Hypothalamus (tissue), 51 donors: ENCODE data around the gene CDK10.
"Not testable (repeated sequence)": the region's sequence is repeated elsewhere in the genome, so short reads cannot be mapped to it uniquely, and the experiment has no call there.

Experiments
- DNase-seq, 51 donors: peaks; one replicate each; lab custom pipeline; 2025; lab: John Stamatoyannopoulos, UW

Gene CDK10

DNA sequence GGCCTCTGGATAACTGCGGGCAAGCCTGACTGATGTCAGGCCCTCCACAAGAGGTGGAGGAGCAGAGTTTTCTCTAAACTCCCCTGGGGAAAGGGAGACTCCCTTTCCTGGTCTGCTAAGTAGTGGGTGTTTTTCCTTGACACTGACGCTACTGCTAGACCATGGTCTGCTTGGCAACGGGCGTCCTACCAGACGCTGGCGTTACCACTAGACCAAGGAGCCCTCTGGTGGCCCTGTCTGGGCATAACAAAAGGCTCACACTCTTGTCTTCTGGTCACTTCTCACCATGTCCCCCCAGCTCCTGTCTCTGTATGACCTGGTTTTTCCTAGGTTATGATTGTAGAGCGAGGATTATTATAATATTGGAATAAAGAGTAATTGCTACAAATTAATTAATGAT lies 19.5 kb upstream of the CDK10 start:
- peak in 16 of 51 donors; percentile 6 to 60 (median 12) for DNase-seq

DNA sequence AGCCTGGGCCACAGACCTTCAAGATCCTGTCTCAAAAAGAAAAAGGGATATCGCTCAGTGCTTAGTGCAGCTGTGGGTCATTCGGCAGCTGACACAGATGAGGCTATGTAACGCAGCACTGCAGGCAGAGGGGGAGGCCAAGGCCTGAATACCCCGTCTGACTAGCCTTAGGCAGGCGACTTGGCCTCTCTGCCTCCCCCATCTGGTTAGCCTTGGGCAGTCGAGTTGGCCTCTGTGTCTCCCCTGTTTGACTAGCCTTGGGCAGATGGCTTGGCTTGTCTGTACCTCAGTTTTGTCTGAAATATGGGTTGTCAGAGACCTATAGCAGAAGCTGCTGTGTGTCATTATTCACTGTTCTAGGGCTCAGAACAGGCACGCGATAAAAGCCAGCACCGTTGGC lies 18.9 kb upstream of the CDK10 start:
- DNase-seq, result no peak

GRCh38 chr16:89668790-89669158 lies 17.7 kb upstream of the CDK10 start:
- DNase-seq, result no peak

DNA sequence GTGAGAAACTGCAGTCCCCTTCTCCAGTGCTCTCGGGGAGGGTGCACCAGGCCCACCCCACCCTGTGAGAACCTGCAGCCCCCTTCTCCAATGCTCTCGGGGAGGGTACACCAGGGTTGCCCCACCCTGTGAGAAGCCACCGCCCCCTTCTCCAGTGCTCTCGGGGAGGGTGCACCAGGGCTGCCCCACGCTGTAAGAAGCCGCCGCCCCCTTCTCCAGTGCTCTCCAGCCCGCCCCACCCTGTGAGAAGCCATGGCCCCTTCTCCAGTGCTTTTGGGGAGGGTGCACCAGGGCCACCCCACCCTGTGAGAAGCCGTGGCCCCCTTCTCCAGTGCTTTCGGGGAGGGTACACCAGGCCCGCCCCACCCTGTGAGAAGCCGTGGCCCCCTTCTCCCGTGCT lies 16.7 kb upstream of the CDK10 start:
- DNase-seq, result no peak

GRCh38 chr16:89670496-89671431 lies 15.7 kb upstream of the CDK10 start:
- DNase-seq, result no peak

DNA sequence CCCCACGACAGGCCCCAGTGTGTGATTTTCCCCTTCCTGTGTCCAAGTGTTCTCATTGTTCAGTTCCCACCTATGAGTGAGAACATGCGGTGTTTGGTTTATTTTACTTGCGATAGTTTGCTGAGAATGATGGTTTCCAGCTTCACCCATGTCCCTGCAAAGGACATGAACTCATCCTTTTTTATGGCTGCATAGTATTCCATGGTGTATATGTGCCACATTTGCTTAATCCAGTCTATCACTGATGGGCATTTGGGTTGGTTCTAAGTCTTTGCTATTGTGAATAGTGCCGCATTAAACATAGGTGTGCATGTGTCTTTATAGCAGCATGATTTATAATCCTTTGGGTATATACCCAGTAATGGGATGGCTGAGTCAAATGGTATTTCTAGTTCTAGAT lies 14.9 kb upstream of the CDK10 start:
- not testable (repeated sequence) for DNase-seq

- DNase-seq, result no peak
Observed at GRCh38 chr16:89672177-89672941, 14.1 kb upstream of the CDK10 start.

DNA sequence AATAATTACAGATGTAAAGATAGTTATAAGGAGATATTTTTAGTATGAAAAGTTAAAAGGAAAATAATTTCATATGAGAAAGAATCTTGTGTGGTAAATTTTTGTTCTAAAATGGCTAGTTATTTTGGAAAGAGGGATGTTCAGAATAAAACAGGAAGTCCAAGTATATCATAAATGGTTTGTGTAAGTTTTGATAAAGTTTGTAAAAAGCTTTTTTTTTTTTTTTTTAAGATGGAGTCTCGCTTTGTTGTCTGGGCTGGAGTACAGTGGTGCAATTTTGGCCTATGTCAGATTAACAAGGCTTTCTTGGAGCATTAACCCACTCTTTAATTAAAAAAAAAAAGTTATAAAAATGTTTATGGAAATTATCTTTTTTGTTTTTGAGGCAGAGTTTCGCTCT lies 8.2 kb upstream of the CDK10 start:
- DNase-seq, result no peak

DNA sequence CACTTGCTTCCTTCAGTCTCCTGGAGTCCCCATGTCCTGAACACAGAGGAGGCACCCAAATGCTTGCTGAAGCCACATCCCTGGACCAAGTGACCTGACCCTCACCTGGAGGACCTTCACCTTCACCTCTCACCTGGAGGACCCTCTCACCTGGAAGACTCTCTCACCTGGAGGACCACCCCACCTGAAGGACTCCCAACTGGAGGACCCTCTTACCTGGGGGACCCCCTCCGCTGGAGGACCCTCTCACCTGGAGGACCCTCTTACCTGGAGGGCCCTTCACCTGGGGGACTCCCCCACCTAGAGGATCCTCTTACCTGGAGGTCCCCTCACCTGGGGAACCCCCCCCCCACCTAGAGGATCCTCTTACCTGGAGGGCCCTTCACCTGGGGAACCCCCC lies 573 bp upstream of the CDK10 start:
- no peak for DNase-seq

DNA sequence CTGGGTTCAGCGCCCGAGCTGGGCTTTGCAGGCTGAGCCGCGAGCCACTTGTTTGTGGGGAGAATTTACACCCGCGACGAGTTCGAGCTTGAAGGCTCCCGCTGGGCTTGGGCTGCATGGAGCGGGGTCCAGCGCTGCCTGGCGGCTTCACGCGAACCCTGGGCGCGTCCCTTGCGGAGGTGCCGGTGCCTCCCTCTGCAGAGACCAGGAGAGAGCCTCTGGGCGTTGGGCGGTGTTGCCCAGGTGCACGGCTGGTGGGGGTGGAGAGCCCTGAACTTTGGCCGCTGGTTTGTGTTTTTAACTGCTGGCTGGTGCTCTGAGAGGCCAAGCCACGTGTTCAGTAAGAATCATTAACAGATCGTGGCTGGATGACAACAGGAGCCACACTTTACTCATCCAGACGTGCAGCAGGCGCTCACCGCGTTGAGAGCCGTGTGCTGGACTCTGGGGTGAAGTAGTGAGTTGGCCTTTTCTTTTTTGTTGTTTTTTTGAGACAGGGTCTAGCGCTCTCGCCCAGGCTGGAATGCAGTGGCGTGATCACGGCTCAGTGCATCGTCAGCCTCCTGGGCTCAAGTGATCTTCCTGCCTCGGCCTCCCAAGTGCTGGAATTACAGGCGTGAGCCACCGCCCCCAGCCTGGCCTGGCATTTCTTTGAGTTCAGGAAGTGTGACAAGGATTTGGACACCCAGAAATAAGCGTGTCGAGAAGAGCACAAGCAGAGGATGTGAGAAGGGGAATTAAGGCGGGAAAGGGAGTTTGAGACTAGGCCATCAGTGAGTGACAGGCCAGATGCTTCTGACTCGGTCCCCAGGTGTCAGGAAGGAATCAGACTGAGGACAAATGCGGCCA lies 827 bp downstream of the CDK10 start:
- peak in 2 of 51 donors; percentile 34 to 65 for DNase-seq

- DNase-seq, result no peak
Observed at GRCh38 chr16:89688395-89688794, 1.9 kb downstream of the CDK10 start.

DNA sequence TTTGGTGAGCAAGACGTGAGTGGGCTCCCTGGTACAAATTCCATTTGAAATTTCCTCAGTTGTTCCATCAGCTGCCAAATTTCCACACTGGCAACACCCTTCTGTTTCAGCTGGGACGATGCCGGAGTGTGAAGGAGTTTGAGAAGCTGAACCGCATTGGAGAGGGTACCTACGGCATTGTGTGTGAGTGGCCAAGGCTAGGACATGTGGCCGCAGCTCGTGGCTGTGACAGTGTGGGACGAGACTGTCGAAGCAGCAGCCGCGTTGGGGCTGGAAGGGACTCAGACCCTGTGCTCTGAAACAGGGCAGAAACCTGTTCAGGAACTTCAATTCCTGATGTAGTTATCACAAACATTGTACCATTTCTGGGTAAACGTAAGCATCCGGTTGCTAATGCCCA lies 2.7 kb downstream of the CDK10 start:
- no peak for DNase-seq

DNA sequence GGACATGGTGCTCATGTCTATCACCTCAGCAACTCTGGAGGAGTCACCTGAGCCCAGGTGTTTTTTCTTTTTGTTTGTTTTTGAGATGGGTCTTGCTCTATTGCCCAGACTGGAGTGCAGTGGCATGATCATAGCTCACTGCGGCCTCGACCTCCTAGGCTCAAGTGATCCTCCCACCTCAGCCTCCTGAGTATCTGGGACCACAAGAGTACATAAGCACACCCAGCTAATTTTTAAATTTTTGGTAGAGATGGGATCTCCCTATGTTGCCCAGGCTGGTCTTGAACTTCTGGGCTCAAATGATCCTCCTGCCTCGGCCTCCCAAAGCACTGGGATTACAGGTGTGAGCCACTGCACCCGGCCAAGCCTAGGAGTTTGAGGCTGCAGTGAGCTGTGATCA lies 3.1 kb downstream of the CDK10 start:
- not testable (repeated sequence) for DNase-seq

DNA sequence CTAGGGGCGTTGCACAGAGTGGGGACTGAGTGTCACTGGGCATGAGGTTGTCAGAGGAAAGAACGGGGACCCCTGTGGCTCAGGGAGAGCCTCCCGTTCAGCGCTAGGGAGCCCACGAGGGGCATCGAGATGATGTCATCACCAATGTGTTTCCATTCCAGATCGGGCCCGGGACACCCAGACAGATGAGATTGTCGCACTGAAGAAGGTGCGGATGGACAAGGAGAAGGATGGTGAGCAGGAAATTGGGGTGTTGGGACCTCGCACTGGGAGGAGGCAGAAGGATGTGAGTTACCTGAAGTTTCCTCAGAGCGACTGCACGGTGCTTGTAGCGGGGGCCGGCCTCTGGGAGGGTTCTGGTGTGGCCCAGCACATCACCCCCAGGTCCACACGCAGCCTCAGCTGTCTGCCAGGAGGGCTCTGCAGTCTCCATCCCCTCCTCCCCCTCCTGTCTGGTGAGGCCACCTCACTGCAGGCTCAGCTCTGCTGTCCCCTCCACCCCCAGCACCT lies 4.0 kb downstream of the CDK10 start:
- no peak for DNase-seq

DNA sequence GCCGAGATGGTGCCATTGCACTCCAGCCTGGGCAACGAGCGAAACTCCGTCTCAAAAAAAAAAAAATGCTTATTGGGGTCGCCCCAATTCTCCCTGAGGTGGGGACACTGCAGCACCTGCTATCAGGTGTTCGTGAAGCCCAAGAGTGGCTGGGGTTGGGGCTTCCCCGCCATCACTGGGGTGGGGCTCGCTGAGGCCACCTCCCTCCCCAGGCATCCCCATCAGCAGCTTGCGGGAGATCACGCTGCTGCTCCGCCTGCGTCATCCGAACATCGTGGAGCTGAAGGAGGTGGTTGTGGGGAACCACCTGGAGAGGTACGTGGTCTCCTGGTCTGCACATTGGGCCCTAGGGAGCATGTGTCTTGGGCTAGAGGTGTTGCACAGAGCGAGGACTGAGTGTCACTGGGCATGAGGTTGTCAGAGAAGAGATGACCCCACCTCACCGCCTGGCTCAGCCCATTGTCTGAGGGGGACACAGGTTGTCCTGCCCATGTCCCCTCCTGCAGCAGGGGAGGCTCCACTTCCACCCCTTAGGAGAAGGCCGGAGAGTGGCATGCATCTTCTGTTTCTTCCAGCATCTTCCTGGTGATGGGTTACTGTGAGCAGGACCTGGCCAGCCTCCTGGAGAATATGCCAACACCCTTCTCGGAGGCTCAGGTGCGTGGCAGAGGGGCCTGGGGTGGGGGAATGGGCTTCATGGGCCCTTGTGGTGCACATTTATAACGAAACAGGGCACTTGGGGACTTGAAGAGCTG lies 4.9 kb downstream of the CDK10 start:
- no peak for DNase-seq

DNA sequence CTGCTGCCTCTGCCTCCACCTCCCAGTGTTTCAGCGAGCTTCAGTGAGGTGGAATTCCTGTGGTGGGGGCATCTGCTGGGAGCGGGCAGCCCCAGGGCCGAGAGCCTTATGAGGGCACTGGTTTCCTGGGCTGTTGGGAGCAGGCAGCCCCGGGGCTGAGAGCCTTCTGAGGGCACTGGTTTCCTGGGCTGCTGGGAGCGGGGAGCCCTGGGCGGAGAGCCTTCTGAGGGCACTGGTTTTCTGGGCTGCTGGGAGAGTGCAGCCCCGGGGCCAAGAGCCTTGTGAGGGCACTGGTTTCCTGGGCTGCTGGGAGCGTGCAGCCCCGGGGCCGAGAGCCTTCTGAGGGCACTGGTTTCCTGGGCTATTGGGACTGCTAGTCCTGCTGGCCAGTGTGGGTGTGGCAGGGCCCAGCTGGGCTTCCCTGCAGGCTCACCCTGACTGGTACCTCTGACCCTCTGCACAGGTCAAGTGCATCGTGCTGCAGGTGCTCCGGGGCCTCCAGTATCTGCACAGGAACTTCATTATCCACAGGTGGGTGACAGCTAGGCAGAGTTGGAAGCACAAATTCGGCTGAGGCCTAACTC lies 5.6 kb downstream of the CDK10 start:
- no peak for DNase-seq

DNA sequence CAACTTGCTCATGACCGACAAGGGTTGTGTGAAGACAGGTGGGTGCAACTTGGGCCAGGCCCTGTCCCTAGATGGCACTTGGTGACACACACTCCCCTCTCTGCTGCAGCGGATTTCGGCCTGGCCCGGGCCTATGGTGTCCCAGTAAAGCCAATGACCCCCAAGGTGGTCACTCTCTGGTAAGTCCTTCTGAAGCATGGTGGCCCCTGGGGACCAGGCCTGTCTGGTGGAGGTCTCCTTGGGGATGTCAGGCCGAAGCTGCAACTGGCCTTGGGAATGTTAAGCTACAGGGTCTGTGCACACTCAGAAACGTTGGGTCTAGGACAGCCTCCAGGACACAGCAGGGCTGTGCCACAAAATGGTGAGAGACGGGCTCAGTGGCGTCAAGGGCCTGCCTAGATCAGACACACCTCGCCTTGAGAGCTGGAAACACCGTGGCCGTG lies 6.8 kb downstream of the CDK10 start:
- DNase-seq, result no peak

DNA sequence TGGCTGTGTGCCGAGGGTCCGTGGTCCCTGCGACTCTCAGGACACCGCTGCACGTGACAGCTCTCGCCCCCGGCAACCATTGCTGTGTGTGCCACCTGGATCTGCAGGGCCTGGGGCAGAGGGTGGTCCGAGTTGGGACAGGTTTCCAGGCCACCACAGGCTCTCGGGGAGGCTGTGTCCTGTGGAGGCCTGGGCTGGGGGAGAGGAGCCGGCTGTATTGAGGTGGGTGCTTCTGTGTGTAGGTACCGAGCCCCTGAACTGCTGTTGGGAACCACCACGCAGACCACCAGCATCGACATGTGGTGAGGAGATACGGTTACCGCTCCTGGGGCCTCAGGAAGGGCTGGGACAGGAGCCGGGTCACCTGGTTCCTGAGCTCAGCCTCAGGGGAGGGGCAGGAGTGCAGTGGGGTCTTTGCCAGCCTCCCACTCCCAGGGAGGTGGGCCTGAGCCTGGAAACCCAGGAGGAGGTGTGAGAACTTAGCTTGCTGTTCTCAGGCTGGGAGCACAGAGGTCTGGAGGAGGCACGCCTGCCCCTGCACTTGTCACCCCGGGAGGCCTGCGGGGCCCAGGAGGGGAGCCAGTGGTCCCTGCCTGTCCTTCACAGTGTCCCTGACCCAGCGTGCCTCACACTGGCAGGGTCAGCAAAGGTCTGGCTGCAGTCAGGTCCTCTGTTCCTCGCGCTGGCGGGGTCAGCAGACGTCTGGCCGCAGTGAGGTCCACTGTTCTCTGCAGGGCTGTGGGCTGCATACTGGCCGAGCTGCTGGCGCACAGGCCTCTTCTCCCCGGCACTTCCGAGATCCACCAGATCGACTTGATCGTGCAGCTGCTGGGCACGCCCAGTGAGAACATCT lies 7.7 kb downstream of the CDK10 start:
- no peak for DNase-seq

GRCh38 chr16:89694784-89695085 lies 8.2 kb downstream of the CDK10 start:
- DNase-seq, result not testable (repeated sequence)
